ENCODE results near the gene TMEM176B.

DNA sequence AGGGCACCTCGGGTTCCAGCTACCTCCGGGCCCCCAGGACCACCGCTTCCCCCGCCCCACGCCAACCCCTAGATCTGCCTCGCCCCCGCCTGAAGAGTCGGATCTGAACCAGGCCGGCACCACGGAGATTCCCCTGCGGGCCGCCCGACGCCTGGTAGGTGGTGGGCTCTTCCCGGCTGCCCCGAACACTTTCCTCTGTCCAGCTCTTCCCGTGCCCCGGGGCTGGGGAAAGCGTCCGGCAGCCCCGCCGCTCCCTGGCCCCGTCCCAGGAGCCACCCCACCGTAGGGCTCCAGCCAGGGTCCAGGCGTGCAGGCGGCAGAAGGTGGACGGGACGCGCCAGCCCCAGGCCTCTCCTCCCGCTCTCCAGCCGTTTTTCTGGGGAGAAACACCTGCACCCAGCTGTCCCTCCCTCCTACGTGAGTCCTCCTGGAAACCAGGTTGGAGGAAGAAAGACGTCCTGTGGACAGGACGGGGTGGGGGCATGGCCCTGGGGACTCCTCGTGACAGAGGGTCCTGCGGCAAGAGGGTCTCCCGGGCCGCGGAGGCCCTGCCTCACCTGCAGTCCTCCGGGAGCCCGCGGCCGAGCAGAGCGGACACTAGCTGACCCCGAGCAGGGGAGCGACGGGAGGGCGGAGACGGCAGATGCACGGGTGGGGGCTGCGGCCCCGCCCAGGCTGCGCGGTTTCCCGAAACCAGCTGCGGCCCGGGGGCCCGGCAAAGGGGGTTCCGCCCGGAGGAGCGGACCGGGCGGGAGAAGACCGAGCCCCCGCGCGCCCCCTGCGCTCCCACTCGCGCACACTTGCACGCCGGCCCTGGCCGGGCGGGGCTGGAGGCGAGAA, at the start of gene TMEM176B:
- TF ChIP-seq EZH2 (IDR thresholded peaks at IDR 0.05; ENCODE audit: insufficient read depth, poor library complexity, severe bottlenecking) (no peak), EZH2phosphoT487 (IDR thresholded peaks at IDR 0.05; ENCODE audit: insufficient read depth, low read depth) (no peak)
